ENCODE data around the gene CASQ2. TPM values are rescaled to one million over a fixed set of nuclear protein-coding genes. Genes with fewer than 3 reads are reported as not detected.

Gene CASQ2
- total and polyA plus RNA-seq, 9 of the 15 experiments (the other 6 are each of a cell fraction or from before 2014, with no cell fraction given), result not detected

DNA sequence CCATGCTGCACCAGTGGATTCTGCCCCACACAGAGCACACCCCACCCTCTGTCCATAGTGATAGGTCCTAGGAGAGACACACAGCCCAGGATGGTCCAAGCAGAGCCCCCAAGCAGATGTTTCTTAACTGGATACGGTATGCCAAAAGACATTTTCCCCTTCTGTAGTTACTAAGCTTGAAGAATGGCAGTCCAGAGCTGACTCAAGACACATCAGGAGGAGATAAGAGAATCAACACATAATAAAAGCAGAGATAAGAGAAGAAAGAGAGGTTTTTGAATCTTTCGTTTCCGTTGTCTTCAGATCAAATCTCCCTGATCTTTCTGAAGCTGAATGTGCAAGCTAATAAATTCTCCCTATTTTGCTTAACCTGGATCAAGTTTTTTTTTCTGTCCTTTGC lies 21.8 kb upstream of the CASQ2 start:
- Histone ChIP-seq H3K36me3 (ENCODE audit: control insufficient read depth, insufficient read depth, low read length) (no peaks in the 10 kb centered on the region), H4K20me1 (replicated peaks; ENCODE audit: control insufficient read depth, insufficient read depth, low read length) (no peaks in the 10 kb centered on the region), H3K4me3 (no peak overlapping the region), H3K4me2 (ENCODE audit: insufficient read depth, low read length) (no peak overlapping the region), H3K4me1 (replicated peaks in 1 of 2; ENCODE audit: control insufficient read depth in 2 of 2, insufficient read depth in 2 of 2, low read length in 2 of 2) (no peaks in the 10 kb centered on the region), H3K79me2 (ENCODE audit: control insufficient read depth, insufficient read depth, low read length) (no peaks in the 10 kb centered on the region), H3K9me1 (ENCODE audit: control insufficient read depth, insufficient read depth, low read length) (no peaks in the 10 kb centered on the region), H3K27ac (ENCODE audit: extremely low read depth, low read depth, low read length) (no peak overlapping the region), H2AFZ (ENCODE audit: low read depth, low read length) (no peak overlapping the region), H3K9ac (ENCODE audit: insufficient read depth in 1 of 2, low read depth in 2 of 2, low read length in 2 of 2) (no peak overlapping the region), H3K27me3 (ENCODE audit: control insufficient read depth in 2 of 2, insufficient read depth in 2 of 2, low read length in 2 of 2) (peaks cover 0 to 9% of the 10 kb centered on the region in 2 experiments; a peak in 1 of 5 replicates), H3K9me3 (replicated peaks; ENCODE audit: control insufficient read depth, insufficient read depth, low read depth, low read length) (no peaks in the 10 kb centered on the region)
- DNase-seq (ENCODE audit: extremely low read depth in 1 of 4, low spot score in 3 of 4) (no peak), FAIRE-seq (no peak), ATAC-seq (no peak)
- intact Hi-C loops (cut with micrococcal nuclease), result no loop called here
- ChIA-PET POLR2A (interaction anchor here (0.6 to 0.7 kb wide), 2 partner anchors 90 to 364 kb away, joined by 3 read pairs; no protein-coding TSS in a partner anchor), CTCF (ENCODE audit: low intra/inter-chr PET ratio) (no interaction called here)
- BruUV-seq (replicated peaks), result no TSS peak
- WGBS (ENCODE audit: insufficient coverage, low coverage, missing lambda C conversion rate), result 3% methylated on average over 3 of the region's 3 CpGs
- in situ Hi-C loops (cut with MboI), result no loop called here
- TF ChIP-seq MAFG (tag; conservative IDR thresholded peaks at IDR 0.05) (no peak), MEF2A (IDR thresholded peaks at IDR 0.05; ENCODE audit: control insufficient read depth, low read depth, low read length) (no peak), IRF2 (CRISPR knock-in tag; IDR thresholded peaks at IDR 0.05) (no peak), NR1H2 (CRISPR knock-in tag; IDR thresholded peaks at IDR 0.05) (no peak)
- TF ChIP-seq, protein P1, sequence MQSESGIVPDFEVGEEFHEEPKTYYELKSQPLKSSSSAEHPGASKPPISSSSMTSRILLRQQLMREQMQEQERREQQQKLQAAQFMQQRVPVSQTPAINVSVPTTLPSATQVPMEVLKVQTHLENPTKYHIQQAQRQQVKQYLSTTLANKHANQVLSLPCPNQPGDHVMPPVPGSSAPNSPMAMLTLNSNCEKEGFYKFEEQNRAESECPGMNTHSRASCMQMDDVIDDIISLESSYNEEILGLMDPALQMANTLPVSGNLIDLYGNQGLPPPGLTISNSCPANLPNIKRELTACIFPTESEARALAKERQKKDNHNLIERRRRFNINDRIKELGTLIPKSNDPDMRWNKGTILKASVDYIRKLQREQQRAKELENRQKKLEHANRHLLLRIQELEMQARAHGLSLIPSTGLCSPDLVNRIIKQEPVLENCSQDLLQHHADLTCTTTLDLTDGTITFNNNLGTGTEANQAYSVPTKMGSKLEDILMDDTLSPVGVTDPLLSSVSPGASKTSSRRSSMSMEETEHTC (IDR thresholded peaks at IDR 0.05), result no peak
- TF ChIP-seq, protein P2, sequence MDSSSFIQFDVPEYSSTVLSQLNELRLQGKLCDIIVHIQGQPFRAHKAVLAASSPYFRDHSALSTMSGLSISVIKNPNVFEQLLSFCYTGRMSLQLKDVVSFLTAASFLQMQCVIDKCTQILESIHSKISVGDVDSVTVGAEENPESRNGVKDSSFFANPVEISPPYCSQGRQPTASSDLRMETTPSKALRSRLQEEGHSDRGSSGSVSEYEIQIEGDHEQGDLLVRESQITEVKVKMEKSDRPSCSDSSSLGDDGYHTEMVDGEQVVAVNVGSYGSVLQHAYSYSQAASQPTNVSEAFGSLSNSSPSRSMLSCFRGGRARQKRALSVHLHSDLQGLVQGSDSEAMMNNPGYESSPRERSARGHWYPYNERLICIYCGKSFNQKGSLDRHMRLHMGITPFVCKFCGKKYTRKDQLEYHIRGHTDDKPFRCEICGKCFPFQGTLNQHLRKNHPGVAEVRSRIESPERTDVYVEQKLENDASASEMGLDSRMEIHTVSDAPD (CRISPR knock-in tag; IDR thresholded peaks at IDR 0.05), result no peak
- TF ChIP-seq, protein P3, sequence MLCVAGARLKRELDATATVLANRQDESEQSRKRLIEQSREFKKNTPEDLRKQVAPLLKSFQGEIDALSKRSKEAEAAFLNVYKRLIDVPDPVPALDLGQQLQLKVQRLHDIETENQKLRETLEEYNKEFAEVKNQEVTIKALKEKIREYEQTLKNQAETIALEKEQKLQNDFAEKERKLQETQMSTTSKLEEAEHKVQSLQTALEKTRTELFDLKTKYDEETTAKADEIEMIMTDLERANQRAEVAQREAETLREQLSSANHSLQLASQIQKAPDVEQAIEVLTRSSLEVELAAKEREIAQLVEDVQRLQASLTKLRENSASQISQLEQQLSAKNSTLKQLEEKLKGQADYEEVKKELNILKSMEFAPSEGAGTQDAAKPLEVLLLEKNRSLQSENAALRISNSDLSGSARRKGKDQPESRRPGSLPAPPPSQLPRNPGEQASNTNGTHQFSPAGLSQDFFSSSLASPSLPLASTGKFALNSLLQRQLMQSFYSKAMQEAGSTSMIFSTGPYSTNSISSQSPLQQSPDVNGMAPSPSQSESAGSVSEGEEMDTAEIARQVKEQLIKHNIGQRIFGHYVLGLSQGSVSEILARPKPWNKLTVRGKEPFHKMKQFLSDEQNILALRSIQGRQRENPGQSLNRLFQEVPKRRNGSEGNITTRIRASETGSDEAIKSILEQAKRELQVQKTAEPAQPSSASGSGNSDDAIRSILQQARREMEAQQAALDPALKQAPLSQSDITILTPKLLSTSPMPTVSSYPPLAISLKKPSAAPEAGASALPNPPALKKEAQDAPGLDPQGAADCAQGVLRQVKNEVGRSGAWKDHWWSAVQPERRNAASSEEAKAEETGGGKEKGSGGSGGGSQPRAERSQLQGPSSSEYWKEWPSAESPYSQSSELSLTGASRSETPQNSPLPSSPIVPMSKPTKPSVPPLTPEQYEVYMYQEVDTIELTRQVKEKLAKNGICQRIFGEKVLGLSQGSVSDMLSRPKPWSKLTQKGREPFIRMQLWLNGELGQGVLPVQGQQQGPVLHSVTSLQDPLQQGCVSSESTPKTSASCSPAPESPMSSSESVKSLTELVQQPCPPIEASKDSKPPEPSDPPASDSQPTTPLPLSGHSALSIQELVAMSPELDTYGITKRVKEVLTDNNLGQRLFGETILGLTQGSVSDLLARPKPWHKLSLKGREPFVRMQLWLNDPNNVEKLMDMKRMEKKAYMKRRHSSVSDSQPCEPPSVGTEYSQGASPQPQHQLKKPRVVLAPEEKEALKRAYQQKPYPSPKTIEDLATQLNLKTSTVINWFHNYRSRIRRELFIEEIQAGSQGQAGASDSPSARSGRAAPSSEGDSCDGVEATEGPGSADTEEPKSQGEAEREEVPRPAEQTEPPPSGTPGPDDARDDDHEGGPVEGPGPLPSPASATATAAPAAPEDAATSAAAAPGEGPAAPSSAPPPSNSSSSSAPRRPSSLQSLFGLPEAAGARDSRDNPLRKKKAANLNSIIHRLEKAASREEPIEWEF (CRISPR knock-in tag; IDR thresholded peaks at IDR 0.05), result no peak

Data from K562 (cell line).